GM19351 (cell line): ENCODE data around the gene CELF5.

Experiments
- ATAC-seq: cut with Tn5 transposase; IDR thresholded peaks from one replicate; pipeline ENCODE4 v1.9.1; 2021; ENCODE audit warnings: mild to moderate bottlenecking, moderate library complexity; ENCODE audit not compliant: unreplicated experiment

CELF5 gene

DNA sequence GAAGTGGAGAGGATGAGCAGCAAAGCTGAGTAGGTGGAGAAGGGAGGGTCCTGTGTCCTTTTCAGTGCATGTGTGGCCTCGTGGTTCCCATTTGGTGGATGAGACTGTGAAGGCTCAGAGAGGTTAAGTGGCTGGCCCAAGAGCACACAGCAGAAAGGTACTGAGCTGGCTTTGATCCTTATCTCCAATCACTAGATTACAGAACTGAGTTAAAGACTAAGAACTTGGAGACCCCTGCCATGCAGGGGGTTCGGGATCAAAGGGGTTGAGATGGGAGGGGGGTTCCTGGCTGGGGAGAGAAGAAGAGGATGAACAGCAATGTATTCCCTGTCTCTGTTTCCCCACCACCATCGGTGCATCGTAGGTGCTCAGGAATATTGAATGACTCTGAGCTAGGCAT, 11.8 kb downstream of the CELF5 start:
- ATAC-seq = no peak

DNA sequence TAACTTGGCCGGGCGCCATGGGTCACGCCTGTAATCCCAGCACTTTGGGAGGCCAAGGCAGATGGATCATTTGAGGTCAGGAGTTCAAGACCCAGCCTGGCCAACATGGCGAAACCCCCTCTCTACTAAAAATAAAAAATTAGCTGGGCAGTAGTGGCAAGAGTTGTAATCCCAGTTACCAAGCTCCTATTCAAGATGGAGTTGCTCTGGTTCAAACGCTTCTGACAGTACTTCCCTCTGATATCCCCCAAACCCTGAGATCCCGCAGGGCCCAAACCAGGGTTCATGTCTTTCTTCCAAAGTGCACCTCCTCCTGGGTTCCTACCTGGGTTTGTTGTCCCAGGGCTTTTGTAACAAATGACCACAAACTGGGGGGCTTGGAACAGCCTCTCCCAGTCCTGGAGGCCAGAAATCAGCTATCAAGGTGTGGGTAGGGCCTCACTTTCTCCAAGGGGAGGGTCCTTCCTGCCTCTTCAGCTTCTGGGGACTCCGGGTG, 13.7 kb downstream of the CELF5 start:
- no peak for ATAC-seq

DNA sequence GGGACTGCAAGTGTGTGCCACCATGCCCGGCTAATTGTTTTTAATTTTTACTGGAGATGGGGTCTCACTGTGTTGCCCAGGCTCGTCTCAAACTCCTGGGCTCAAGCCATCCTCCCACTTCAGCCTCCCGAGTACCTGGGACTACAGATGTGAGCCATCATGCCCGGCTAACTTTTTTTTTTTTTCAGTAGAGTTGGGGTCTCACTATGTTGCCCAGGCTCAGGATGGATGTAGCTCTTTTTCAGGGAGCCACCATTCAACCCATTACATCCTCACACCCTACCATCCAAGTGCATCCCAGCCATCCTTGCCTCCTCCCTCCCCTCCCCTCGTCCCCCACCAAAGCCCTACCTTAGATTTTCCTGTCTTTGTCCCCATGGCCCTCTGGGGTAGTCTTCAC, 14.9 kb downstream of the CELF5 start:
- ATAC-seq = no peak

DNA sequence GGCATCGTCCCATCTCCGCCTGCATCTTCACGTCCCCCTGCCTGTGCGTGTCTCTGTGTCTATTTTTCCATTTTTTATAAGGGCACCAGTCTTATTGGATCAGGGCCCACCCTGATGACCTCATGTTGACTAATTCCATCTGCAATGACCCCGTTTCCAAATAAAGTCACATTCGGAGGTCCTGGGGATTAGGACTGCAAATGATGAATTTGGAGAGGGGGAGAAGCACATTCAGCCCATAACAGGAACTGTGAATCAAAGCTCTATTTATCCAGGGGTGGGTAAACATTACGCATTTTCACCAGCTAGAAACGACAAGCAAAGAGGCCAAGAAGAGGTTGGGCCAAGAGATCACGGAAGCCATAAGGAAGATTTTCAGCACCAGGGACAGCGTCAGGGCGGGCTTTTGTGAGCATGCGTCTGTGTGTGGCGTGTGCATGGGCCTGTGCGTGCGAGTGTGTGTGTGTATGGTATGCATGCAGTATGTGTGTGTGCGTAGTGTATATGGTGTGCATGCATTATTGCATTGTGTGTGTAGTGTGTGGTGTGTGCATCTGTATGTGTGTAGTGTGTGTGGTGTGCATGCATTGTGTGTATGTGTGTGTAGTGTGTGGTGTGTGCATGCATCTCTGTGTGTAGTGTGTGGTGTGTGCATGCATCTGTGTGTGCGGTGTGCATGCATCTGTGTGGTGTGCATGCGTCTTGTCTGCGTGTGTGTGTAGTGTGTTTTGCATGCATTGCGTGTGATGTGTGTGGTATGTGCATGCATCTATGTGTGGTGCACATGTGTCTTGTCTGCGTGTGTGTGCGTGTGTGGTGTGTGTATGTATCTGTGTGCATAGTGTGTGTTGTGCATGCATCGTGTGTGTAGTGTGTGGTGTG, 19.6 kb downstream of the CELF5 start:
- no peak for ATAC-seq

DNA sequence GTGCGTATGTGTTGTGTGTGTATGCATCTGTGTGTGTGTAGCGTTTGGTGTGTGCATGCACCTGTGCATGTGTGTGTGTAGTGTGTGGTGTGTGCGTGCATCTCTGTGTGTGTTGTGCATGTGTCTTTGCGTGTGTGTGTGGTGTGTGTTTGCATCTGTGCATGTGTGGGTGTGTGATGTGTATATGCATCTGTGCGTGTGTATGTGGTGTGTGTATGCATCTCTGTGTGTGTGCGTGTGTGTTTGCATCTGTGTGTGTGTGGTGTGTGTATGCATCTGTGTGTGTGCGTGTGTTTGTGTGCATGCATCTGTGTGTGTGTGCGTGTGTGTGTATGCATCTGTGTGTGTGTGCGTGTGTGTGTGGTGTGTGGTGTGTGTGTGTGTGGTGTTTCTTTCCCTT, 20.6 kb downstream of the CELF5 start:
- ATAC-seq = no peak

DNA sequence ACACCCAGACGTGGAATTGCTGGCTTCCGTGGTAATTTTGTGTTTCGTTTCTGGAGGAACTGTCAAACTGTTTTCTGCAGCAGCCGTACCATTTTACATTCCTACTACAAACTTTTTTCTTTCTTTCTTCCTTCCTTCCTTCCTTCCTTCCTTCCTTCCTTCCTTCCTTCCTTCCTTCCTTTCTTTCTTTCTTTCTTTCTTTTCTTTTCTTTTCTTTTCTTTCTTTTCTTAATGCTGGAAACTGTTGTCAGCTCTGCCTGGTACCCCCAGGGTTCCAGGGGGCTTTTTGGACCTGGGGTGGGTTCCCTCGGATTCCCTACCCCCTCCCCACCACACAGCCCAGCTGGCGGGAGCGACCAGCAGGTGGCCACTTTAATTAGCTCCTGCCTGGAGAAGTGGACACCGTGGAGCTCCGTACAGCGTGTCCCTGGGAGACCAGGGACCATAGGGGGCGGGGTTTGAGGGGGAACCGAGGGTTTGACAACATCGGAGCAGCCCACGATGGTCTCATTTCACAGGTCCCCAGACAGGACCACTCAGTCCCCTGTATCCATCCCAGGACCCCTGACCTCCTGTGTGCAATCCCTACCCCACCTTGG, 24.4 kb downstream of the CELF5 start:
- no peak for ATAC-seq

DNA sequence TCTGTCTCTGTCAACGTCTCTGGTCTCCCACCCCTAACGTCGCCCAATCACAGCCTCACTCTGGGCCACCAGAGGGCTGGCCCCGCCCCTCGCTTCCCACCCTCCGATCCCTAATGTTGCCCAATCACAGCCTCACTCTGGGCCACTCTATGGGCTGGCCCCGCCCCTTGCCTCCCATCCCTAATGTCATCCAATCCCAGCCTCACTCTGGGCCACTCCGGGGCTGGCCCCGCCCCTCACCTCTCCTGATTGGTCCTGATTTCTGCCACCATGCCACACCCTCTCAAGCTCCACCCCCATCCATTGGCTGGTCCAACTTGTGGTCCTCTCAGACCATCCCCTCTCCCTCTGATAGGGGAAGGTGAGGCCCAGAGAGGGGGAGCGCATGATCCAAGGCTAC, 24.9 kb downstream of the CELF5 start:
- no peak for ATAC-seq

DNA sequence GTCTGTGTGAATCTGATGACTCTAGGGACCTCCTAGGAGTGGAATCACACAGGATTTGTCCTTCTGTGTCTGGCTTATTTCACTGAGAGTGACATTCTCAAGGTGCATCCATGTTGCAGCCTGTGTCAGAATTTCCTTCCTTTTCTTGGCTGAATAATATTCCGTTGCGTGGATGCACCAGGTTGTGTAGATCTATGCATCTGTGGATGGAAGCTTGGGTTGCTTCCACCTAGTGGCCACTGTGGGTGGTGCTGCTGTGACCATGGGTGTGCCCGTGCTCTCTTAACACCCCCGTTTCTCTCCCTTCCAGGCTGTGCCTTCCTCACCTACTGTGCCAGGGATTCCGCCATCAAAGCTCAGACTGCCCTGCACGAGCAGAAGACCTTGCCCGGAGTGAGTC, 26.2 kb downstream of the CELF5 start:
- ATAC-seq = no peak

DNA sequence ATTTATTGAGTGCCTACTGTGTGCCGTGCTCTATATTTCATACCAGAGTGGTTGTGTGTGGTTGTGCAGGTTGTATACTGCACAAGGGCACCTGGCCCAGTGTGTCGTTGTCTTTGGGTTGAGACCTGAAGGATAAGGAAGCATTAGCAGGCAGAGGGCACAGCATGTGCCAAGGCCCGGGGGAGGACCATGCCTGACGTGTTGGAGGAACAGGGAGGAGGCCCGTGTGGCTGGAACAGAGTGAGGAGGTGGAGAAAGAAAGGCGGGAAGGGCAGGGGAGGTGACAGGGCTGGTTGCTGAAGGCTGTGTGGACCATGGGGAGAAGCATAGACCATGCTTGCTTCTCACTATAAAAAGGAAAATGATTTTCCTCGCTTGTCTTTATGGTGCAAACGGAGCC, 26.8 kb downstream of the CELF5 start:
- ATAC-seq = no peak

DNA sequence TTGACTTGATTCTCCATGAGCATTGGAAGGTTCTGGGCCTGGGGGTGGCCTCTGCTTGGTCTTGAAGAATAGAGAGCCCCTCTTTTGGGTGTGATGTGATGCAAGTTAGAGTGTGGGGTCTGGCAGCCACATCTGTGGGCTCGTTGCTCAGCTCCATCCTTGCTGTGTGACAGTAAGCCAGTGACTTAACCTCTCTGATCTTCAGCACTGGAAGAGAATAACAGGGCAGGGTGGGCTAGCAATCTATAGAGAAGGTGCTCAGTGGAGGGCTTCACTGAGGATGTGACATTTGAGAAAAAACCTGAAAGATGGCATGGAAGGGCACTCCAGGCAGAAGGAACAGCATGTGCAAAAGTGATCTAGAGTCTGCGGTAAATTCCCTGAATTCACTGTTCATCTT, 28.2 kb downstream of the CELF5 start:
- ATAC-seq = no peak

DNA sequence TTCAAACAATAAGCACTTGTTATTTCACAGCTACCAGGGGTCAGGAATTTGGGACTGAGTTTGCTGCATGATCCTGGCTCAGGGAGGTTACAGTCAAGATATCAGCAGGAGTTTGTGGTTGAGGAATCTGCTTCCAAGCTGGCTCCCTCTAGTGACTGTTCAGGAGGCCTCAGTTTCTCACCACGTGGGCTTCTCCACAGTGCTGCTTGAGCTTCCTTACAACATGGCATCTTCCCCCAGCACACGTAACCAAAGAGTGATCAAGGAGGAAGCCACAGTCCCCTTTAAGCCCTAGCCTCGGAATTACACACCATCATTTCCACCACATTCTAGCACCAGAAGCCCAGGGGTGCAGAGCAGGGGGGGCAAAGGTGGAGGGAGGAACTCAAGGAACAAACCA, 28.8 kb downstream of the CELF5 start:
- no peak for ATAC-seq

DNA sequence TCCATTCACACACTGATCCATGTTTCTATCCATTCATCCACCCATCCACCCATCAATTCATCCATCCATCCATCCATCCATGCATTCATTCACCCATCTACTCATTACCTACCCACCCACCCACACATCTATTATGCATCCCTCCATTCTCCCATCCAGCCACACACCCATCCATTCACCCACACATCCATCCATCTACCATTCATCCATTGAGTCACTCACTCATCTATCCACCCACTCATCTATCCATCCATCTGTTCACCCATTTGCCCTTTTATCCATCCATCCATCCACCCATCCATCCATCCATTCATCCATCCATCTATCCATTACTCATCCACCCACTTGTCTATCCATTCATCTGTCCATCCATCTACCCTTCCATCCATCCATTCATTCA, 30.1 kb downstream of the CELF5 start:
- ATAC-seq = no peak

DNA sequence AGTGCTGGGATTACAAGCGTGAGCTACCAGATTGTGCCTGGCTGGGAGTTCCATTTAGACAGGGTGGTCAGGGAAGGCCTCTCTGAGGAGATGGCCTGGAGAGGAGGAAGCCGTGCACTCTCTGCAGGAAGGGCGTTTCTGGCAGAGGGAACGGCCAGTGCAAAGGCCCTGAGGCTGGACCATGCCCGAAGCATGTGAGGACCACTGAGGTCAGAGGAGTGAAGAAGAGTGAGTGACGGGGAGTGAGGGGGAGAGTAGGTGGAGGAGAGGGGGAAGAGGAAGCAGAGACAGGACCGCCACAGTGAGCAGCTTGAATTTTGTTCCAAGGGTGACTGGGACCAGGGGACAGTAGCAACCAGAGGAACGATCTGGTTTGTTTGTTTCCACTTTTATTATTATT, 32.6 kb downstream of the CELF5 start:
- ATAC-seq = no peak

DNA sequence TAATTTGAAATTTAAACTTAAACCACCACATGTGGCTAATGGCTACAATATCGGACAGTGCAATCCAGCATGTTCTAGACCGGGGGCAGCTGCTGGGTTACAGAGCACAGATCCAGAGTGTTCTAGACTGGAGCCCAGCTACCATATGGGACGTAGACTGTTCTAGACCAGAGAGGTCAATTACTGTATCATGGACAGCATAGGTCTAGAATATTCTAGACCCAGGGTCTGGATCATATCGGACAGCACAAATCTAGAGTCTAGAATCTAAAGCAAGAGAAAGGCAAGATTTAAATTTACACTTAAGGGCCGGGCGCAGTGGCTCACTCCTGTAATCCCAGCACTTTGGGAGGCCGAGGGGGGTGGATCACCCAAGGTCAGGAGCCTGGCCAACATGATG, 37.9 kb downstream of the CELF5 start:
- no peak for ATAC-seq

DNA sequence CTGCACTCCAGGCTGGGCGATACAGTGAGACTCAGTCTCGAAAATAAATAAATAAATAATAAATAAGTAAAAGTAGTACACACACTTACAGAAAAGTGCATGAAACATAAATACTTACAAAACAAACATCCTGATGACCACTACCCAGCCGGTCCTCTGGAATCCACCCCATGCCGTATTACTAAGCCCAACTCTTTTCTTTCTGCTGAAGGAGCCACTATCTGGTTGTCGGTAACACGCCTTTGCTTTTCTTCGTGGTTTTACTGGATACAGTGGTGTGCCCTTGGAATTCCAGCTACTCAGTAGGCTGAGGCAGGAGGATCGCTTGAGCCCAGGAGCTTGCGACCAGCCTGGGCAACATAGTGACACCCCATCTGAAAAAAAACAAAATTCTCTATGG, 39.4 kb downstream of the CELF5 start:
- no peak for ATAC-seq

DNA sequence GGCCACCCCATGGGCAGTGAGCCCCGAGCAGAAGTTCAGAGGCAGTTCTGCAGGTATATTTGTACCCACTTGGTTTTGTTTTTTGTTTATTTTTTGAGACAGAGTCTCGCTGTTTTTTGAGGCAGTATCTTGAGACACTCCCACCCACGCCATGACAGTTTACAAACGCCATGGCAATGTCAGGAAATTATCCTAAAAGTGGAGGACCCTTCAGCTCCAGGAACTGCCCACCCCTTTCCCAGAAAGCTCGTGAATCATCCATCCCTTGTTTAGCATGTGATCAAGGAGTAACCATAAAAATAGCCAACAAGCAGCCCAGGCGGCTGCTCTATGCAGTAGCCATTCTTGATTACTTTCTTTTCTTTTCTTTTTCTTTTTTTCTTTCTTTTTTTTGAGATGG, 41.0 kb downstream of the CELF5 start:
- no peak for ATAC-seq

DNA sequence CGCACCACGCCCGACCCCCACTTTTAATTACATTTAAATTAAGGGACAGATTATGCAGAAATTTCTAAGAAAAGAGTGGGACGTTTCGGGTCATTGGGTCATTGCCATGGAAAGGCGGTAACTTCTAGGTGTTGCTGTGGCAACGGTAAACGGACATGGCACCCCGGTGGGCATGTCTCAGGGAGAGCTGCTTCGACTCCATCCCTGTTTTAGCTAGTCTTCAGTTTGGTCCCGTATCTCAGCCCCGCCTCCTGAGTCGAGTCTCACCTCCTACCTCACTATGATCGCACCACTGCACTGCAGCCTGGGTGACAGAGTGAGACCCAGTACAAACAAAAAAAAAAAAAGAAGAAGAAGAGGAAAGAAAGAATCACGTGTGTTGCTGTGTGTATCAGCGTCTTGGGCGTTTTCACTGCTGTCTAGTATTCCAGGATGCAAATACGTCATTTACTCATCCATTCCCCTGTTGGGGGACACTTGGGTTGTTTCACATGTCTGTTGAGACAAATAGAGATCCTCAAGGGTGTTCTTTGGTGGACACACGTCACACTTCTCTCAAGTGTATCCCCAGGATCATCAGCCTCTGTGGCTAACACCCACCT, 41.7 kb downstream of the CELF5 start:
- ATAC-seq = no peak

DNA sequence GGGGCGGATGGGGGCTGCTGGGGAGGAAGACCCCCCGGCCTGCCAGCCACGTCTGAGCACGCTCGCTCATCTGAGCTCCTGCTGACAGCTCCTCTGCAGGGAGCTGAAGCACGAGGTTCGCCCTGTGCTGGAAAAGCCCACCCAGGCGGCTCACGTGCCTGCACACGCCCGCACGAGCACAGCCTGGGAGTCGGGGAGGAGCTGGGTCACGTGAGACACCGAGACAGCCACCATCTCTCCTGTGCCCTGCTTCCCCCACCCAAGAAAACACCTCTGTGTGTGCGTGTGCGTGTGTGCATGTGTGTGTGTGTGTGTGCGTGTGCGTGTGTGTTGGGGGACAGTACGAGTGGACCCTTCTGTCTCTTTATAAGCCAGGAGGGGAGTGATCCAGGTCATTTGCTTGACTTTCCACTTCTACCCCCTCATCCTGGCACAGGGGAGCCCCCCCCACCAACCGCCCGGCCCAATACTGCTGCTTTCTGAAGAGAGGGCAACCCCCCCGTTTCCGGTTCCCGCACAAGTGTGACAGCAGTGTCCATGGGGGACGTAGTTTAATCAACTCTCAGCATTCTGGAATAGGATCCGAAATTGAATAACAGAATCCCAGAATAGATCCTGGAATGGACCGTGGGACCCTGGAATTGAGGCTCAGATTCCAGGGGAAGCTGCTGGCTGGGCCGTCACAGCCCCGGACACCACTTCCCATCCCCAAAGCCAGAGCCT, 42.5 kb downstream of the CELF5 start:
- no peak for ATAC-seq

DNA sequence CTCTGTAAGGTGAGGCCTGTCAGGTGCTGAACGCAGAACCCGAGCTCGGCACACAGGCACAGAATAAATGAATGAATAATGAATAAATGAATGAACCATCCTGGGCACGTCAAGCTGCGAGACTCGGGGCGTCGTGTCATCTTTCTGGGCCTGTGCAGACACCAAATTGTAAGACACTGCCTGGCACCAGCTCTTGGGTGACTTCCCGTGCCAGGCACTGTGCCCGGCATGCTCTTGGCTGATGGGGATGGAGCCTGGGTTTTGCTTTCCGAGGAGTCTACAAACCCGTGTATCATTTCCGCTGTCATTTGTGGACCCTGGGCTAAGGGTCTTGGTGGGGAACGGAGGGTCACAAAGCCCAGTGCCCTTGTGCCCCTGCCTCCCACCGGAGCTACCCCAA, 43.9 kb downstream of the CELF5 start:
- ATAC-seq = no peak

DNA sequence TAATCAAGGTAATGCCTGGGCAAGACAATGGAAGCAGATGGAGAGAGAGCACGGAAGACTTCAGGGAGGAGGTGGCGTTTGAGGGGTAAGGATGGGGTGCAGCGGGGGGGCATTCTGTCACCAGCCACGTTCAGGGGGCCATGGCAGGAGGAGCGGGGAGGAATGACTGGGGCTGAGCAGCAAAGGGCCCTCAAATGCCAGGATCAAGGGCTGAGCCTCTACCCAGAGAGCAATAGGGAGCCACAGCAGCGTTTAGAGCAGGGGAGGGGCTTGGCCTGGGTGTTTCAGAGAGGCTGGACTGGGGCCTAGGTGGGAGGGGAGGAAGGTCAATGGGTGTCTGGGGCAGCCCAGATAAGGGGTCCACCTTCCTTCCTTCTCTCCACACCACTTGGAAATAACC, 44.3 kb downstream of the CELF5 start:
- ATAC-seq = no peak

DNA sequence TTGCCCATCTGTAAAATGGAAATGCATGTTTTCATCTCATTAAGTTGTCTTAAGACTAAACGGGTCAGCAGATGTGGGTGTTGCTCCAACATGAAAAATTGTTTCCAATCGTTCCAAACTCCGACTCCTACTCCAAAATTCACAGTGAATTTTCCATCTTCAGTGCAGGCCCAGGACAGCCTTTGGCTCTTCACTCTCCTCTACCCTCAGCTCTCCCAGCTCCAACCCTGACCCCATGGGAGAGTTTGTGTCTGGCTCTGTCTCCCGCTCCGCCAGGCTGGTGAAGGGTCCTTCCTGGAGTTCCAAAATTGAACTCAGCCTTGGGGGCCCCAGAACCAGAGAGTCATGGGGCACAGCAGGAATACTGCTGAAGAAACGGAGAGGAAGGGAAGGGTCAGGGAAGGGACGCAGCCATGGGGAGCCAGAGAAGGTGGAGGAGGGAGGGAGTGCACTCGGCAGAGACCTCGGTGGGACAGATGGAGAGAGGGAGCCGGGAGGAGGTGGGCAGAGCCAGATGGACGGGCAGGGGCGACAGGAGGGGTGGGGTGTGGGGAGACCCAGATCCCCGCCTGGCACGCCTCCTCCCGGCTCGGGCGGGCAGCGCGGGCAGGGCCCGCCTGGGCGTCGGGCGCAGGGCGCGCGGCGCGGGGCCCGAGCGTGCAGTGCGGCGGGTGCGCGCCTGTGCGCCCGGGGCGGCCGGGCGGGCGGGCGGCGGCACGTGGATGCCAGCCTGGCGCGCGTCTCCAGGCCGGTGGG, 45.6 kb downstream of the CELF5 start:
- ATAC-seq = no peak
